IMR-90 (cell line): ENCODE data around the gene RASGEF1C. TPM values are rescaled to one million over a fixed set of nuclear protein-coding genes. Genes with fewer than 3 reads are reported as not detected.

Source experiments
- ATAC-seq: fragments of 200-7000 bp; cut with Tn5 transposase; 2 replicates; pipeline ENCODE4 v1.9.1; 2020; ENCODE audit warnings: low read depth, mild to moderate bottlenecking, moderate library complexity
- BruUV-seq: library from RNA; stranded (reverse); fragments of 400-500 nt; replicated peaks from 2 replicates; lab custom pipeline; 2021; lab: Mats Ljungman, UMichigan
- CTCF ChIA-PET: fragments of 300-600 bp; formaldehyde crosslinking; extraction: SDS; loops from one replicate; lab custom pipeline; 2021; ENCODE audit warnings: antibody characterized with exemption; lab: Yijun Ruan, JAX
- POLR2A ChIA-PET: fragments of 300-600 bp; sonication (Branson Sonifier 250); formaldehyde crosslinking; loops from one replicate; lab custom pipeline; 2022; ENCODE audit warnings: antibody characterized with exemption; ENCODE audit not compliant: unreplicated experiment; lab: Charles Lee
- DNase-seq: peaks from one replicate; pipeline ENCODE4 v3.0.0; 2013
- H2AFZ ChIP-seq: replicated peaks from 2 replicates; pipeline ENCODE3; 2013; ENCODE audit warnings: low read length, mild to moderate bottlenecking; ENCODE audit not compliant: poor library complexity
- H2AK5ac ChIP-seq: 2 replicates; pipeline ENCODE4 v1.6.1; 2013; ENCODE audit warnings: low read depth, low read length, inconsistent platforms
- H2AK9ac ChIP-seq: replicated peaks from 2 replicates; pipeline ENCODE3; 2013; ENCODE audit warnings: mild to moderate bottlenecking, low read depth, low read length, moderate library complexity; ENCODE audit not compliant: poor library complexity
- H2BK120ac ChIP-seq: 2 replicates; pipeline ENCODE4 v1.6.1; 2013; ENCODE audit warnings: low read depth, low read length, inconsistent platforms
- H2BK15ac ChIP-seq: 3 replicates; pipeline ENCODE4 v1.6.1; 2013; ENCODE audit warnings: low read depth, low read length, inconsistent platforms
- H2BK20ac ChIP-seq: 2 replicates; pipeline ENCODE4 v1.6.1; 2013; ENCODE audit warnings: low read depth, mild to moderate bottlenecking, inconsistent platforms, low read length, moderate library complexity
- H2BK5ac ChIP-seq: 2 replicates; pipeline ENCODE4 v1.6.1; 2013; ENCODE audit warnings: mild to moderate bottlenecking, low read depth, low read length, inconsistent platforms; ENCODE audit not compliant: poor library complexity, severe bottlenecking
- H3K14ac ChIP-seq: replicated peaks from 2 replicates; pipeline ENCODE4 v1.6.1; 2013; ENCODE audit warnings: low read depth, low read length, inconsistent platforms
- H3K18ac ChIP-seq: 2 replicates; pipeline ENCODE4 v1.6.1; 2013; ENCODE audit warnings: low read depth, low read length, control low read depth
- H3K23ac ChIP-seq: 2 replicates; pipeline ENCODE4 v1.6.1; 2013; ENCODE audit warnings: low read depth, low read length, inconsistent platforms
- H3K27ac ChIP-seq: 2 replicates; pipeline ENCODE4 v1.5.1; 2013; ENCODE audit warnings: mild to moderate bottlenecking, control low read depth, low read length; ENCODE audit not compliant: insufficient read depth
- H3K27me3 ChIP-seq: 2 replicates; pipeline ENCODE4 v1.6.1; 2013; ENCODE audit warnings: low read length; ENCODE audit not compliant: control insufficient read depth, insufficient read depth
- H3K36me3 ChIP-seq: 2 replicates; pipeline ENCODE4 v1.6.1; 2013; ENCODE audit warnings: low read length, mixed read lengths; ENCODE audit not compliant: control insufficient read depth, insufficient read depth
- H3K4ac ChIP-seq: 2 replicates; pipeline ENCODE4 v1.6.1; 2013; ENCODE audit warnings: low read depth, low read length, inconsistent platforms
- H3K4me1 ChIP-seq: 2 replicates; pipeline ENCODE4 v1.6.1; 2013; ENCODE audit warnings: low read length, mixed read lengths; ENCODE audit not compliant: control insufficient read depth, insufficient read depth
- H3K4me2 ChIP-seq: 2 replicates; pipeline ENCODE4 v1.6.1; 2013; ENCODE audit warnings: low read depth, mild to moderate bottlenecking, control low read depth, low read length, moderate library complexity
- H3K4me3 ChIP-seq: 2 replicates; pipeline ENCODE4 v1.5.1; 2013; ENCODE audit warnings: low read depth, mild to moderate bottlenecking, control low read depth, low read length, moderate library complexity; ENCODE audit not compliant: insufficient read depth
- H3K56ac ChIP-seq: 2 replicates; pipeline ENCODE4 v1.6.1; 2013; ENCODE audit warnings: low read length, inconsistent platforms; ENCODE audit not compliant: insufficient read depth; ENCODE audit errors: extremely low read depth
- H3K79me1 ChIP-seq, 2 experiments: 2 replicates each; pipeline ENCODE4 v1.6.1; 2013; ENCODE audit warnings: low read length in 2 of 2, inconsistent platforms in 1 of 2, low read depth in 1 of 2
- H3K9ac ChIP-seq: 2 replicates; pipeline ENCODE4 v1.6.1; 2013; ENCODE audit warnings: low read depth, low read length, control low read depth
- H3K9me1 ChIP-seq: 2 replicates; pipeline ENCODE4 v1.6.1; 2013; ENCODE audit warnings: low read length, inconsistent platforms; ENCODE audit not compliant: insufficient read depth
- H3K9me3 ChIP-seq: 2 replicates; pipeline ENCODE4 v1.6.1; 2013; ENCODE audit warnings: low read length; ENCODE audit not compliant: control insufficient read depth, insufficient read depth
- H4K20me1 ChIP-seq: 2 replicates; pipeline ENCODE4 v1.6.1; 2013; ENCODE audit warnings: low read length, inconsistent platforms; ENCODE audit not compliant: insufficient read depth
- H4K5ac ChIP-seq: 2 replicates; pipeline ENCODE4 v1.6.1; 2013; ENCODE audit warnings: mild to moderate bottlenecking, low read depth, low read length, control low read depth
- H4K8ac ChIP-seq, 2 experiments: 2 replicates each; pipeline ENCODE4 v1.6.1; 2013; ENCODE audit warnings: low read depth in 2 of 2, low read length in 2 of 2, control low read depth in 1 of 2, inconsistent platforms in 1 of 2
- H4K91ac ChIP-seq: 2 replicates; pipeline ENCODE4 v1.6.1; 2013; ENCODE audit warnings: low read depth, low read length, inconsistent platforms; ENCODE audit not compliant: insufficient read depth
- BHLHE40 ChIP-seq: fragments of 150-350 bp; IDR thresholded peaks from 2 replicates; pipeline ENCODE4 v1.6.1; 2016; ENCODE audit warnings: mild to moderate bottlenecking, low read depth, low read length
- CEBPB ChIP-seq: IDR thresholded peaks from 2 replicates; pipeline ENCODE4 v1.6.1; 2012; ENCODE audit warnings: low read depth, low read length, improper control_type of control experiment
- CHD1 ChIP-seq: IDR thresholded peaks from 2 replicates; pipeline ENCODE4 v1.6.1; 2012; ENCODE audit warnings: low read depth, low read length, improper control_type of control experiment
- ELK1 ChIP-seq: fragments of 150-350 bp; IDR thresholded peaks from 2 replicates; pipeline ENCODE4 v1.6.1; 2016; ENCODE audit warnings: low read depth, mild to moderate bottlenecking, low read length, moderate library complexity, borderline replicate concordance
- FOS ChIP-seq: fragments of 150-350 bp; IDR thresholded peaks from 2 replicates; pipeline ENCODE4 v1.6.1; 2016; ENCODE audit warnings: low read depth, low read length
- MAFK ChIP-seq: IDR thresholded peaks from 2 replicates; pipeline ENCODE4 v1.6.1; 2012; ENCODE audit warnings: low read depth, low read length, improper control_type of control experiment
- MAZ ChIP-seq: IDR thresholded peaks from 2 replicates; pipeline ENCODE4 v1.6.1; 2012; ENCODE audit warnings: low read depth, mild to moderate bottlenecking, low read length, improper control_type of control experiment, moderate library complexity, borderline replicate concordance
- MXI1 ChIP-seq: IDR thresholded peaks from 2 replicates; pipeline ENCODE4 v1.6.1; 2012; ENCODE audit warnings: low read depth, mild to moderate bottlenecking, low read length, moderate library complexity, borderline replicate concordance
- NFE2L2 ChIP-seq: fragments of 150-350 bp; IDR thresholded peaks from 2 replicates; pipeline ENCODE4 v1.6.1; 2016; ENCODE audit warnings: low read depth, mild to moderate bottlenecking, low read length
- POLR2A ChIP-seq: IDR thresholded peaks from 2 replicates; pipeline ENCODE4 v1.6.1; 2012; ENCODE audit warnings: mild to moderate bottlenecking, low read depth, low read length
- RAD21 ChIP-seq: IDR thresholded peaks from 2 replicates; pipeline ENCODE4 v1.6.1; 2012; ENCODE audit warnings: low read length, improper control_type of control experiment
- RCOR1 ChIP-seq: IDR thresholded peaks from 2 replicates; pipeline ENCODE4 v1.6.1; 2012; ENCODE audit warnings: mild to moderate bottlenecking, low read length, improper control_type of control experiment; ENCODE audit not compliant: insufficient replicate concordance
- RFX5 ChIP-seq: IDR thresholded peaks from 2 replicates; pipeline ENCODE4 v1.8.0; 2012; ENCODE audit warnings: low read depth, mild to moderate bottlenecking, low read length, moderate library complexity
- SMC3 ChIP-seq: fragments of 150-350 bp; IDR thresholded peaks from 2 replicates; pipeline ENCODE4 v1.6.1; 2016; ENCODE audit warnings: low read depth, mild to moderate bottlenecking, antibody characterized with exemption, low read length, moderate library complexity
- USF2 ChIP-seq: fragments of 150-350 bp; IDR thresholded peaks from 2 replicates; pipeline ENCODE4 v1.6.1; 2017; ENCODE audit warnings: mild to moderate bottlenecking, antibody characterized with exemption, low read length, low read depth
- WGBS, 2 experiments: methylation state at CpG; one replicate each; pipeline versions ENCODE4 v1.1.5 to v1.1.7; 2013; ENCODE audit warnings: missing lambda C conversion rate in 2 of 2; ENCODE audit not compliant: insufficient read length in 1 of 2; ENCODE audit errors: extremely low coverage in 2 of 2; 5-methylcytosine and 5-hydroxymethylcytosine counted together
- dilution Hi-C: fragments of 300-500 bp; cut with HindIII; formaldehyde crosslinking; loops from one replicate; pipeline ENCODE4 v1.14.3; 2018; ENCODE audit warnings: low sequenced_read_pairs; ENCODE audit not compliant: unreplicated experiment
- in situ Hi-C: fragments of 300-500 bp; cut with MboI; formaldehyde crosslinking; loops from 3 replicates; pipeline ENCODE4 v1.14.3; 2019; ENCODE audit warnings: low sequenced_read_pairs, inconsistent platforms, mixed read lengths
- intact Hi-C: fragments of 100-400 bp; cut with micrococcal nuclease; formaldehyde crosslinking; loops from 2 replicates; pipeline ENCODE4 v1.10.0; 2022
- polyA plus RNA-seq, 3 experiments: library from polyadenylated mRNA; depleted of rRNA; stranded (reverse); fragments of >200 nt; gene quantifications; 2 replicates each; pipeline ENCODE4 v1.2.3, GENCODE V29; 2012; ENCODE audit warnings: low replicate concordance in 1 of 3
- total RNA-seq: library from RNA; depleted of rRNA; stranded (reverse); fragments of >200 nt; gene quantifications from 2 replicates; pipeline ENCODE4 v1.2.3, GENCODE V29; 2012
- TF ChIP-seq, protein P1 (sequence below): conservative IDR thresholded peaks from 2 replicates; pipeline ENCODE4 v1.5.1; 2012; ENCODE audit warnings: mild to moderate bottlenecking, low read depth, low read length, improper control_type of control experiment

RASGEF1C gene
- total and polyA plus RNA-seq, 2 of the 4 experiments (the other 2 are of a cell fraction), result not detected

DNA sequence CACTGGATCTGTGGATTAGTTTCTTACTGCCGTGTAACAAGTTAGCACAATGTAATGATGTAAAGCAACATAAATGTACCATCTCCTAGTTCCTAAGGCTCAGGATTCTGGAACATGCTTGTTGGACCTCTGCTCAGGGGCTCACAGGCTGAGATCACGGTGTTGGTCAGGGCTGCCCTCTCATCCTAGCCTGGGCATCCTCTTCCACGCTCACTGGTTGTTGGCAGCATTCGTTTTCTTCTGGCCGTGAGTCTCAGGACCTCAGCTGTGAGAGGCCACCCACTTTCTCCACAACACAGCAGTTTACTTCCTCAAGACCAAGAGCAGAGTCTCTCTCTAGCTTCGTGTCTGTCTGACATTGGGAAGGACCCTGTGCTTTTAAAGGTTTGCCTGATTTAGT is 17.3 kb downstream of the RASGEF1C start:
- Histone ChIP-seq H3K27me3 (no peaks in the 10 kb centered on the region), H2BK5ac (no peak overlapping the region), H2BK15ac (no peak overlapping the region), H3K4me3 (no peak overlapping the region), H2AK5ac (no peak overlapping the region), H4K20me1 (no peaks in the 10 kb centered on the region), H3K79me1 (no peaks in the 10 kb centered on the region), H3K36me3 (no peaks in the 10 kb centered on the region), H4K5ac (no peak overlapping the region), H3K18ac (no peak overlapping the region), H3K23ac (no peak overlapping the region), H2BK120ac (no peak overlapping the region), H2AK9ac (no peak overlapping the region), H3K9me3 (no peaks in the 10 kb centered on the region), H2BK20ac (no peak overlapping the region), H3K14ac (no peak overlapping the region), H3K56ac (no peak overlapping the region), H4K91ac (no peak overlapping the region), H3K27ac (no peak overlapping the region), H4K8ac (no peak overlapping the region), H2AFZ (no peak overlapping the region), H3K4me1 (no peaks in the 10 kb centered on the region), H3K4me2 (no peak overlapping the region), H3K9ac (no peak overlapping the region), H3K9me1 (no peaks in the 10 kb centered on the region), H3K4ac (no peak overlapping the region)
- ATAC-seq (no peak), DNase-seq (no peak)
- intact Hi-C loops (no loop called here), in situ Hi-C loops (no loop called here), dilution Hi-C loops (no loop called here)
- TF ChIP-seq USF2, result no peak
- no peak for TF ChIP-seq CHD1
- TF ChIP-seq BHLHE40, result no peak
- no peak for TF ChIP-seq RAD21
- TF ChIP-seq NFE2L2, result no peak
- no peak for TF ChIP-seq POLR2A
- TF ChIP-seq ELK1, result no peak
- TF ChIP-seq SMC3, result no peak
- no peak for TF ChIP-seq RFX5
- TF ChIP-seq RCOR1, result no peak
- TF ChIP-seq, protein P1, sequence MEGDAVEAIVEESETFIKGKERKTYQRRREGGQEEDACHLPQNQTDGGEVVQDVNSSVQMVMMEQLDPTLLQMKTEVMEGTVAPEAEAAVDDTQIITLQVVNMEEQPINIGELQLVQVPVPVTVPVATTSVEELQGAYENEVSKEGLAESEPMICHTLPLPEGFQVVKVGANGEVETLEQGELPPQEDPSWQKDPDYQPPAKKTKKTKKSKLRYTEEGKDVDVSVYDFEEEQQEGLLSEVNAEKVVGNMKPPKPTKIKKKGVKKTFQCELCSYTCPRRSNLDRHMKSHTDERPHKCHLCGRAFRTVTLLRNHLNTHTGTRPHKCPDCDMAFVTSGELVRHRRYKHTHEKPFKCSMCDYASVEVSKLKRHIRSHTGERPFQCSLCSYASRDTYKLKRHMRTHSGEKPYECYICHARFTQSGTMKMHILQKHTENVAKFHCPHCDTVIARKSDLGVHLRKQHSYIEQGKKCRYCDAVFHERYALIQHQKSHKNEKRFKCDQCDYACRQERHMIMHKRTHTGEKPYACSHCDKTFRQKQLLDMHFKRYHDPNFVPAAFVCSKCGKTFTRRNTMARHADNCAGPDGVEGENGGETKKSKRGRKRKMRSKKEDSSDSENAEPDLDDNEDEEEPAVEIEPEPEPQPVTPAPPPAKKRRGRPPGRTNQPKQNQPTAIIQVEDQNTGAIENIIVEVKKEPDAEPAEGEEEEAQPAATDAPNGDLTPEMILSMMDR, result no peak
- no peak for TF ChIP-seq CEBPB
- no peak for TF ChIP-seq FOS
- no peak for TF ChIP-seq MAZ
- TF ChIP-seq MXI1, result no peak
- no peak for TF ChIP-seq MAFK
- no TSS peak for BruUV-seq
- CTCF ChIA-PET, result no interaction called here
- 60% methylated on average over 2 of the region's 6 CpGs; no CpG with 5 or more reads in 1 of the 2 experiments for WGBS, 2 experiments
- POLR2A ChIA-PET, result no interaction called here
